Measurements from ENCODE around the gene PCSK5. TPM values are rescaled to one million over a fixed set of nuclear protein-coding genes. Genes with fewer than 3 reads are reported as not detected.

PCSK5 gene
- total RNA-seq, 2 donors from 2014 or later = 41.2 to 63.7 TPM

DNA sequence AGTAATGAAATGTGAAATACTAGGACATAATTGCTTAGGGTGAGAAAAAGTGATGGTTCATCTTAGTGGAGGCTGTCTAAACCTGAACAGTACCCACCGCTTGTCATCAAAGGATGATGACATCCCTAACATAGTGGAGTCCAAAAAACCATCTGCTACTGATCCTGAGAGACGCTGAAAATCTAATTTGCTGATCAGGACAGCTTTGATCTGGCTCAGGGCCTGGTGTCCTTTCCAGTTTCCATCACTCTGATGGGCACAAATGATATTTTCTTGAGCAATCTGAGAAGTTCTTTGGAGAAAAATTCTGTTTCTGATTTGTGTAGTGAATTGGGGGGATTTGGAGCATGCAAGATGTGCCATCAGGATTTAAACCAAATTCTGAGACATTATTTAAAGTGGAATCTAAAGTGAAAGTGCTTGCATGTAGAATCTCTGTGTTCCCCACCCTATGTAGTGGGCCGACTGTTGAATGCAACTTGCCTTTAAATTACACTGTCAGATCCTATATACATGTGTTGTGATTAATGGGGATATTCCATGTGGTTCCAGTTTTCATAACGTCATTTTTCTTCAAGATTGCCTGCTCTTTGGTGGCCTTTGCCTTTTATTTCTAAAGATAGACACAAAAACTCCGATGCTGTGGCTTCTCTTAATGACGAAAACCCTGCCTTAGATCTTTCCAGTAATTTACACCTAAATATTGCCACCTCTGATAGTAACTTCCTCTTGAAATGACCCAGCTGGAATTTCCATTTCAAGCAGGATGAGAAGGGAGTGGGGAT is 213.2 kb downstream of the PCSK5 start:
- H3K4me1 ChIP-seq (ENCODE audit: control insufficient read depth in 1 of 2, low read depth in 2 of 2) = peaks cover 48 to 76% of the 10 kb centered on the region in 2 donors
- H3K27me3 ChIP-seq (replicated peaks; ENCODE audit: insufficient read depth) = no peaks in the 10 kb centered on the region
- no peak for DNase-seq (ENCODE audit: low spot score)
- H3K9me3 ChIP-seq = no peaks in the 10 kb centered on the region
- peak overlapping the region; percentile 76 to 92 for H3K27ac ChIP-seq
- TF ChIP-seq, protein P1, sequence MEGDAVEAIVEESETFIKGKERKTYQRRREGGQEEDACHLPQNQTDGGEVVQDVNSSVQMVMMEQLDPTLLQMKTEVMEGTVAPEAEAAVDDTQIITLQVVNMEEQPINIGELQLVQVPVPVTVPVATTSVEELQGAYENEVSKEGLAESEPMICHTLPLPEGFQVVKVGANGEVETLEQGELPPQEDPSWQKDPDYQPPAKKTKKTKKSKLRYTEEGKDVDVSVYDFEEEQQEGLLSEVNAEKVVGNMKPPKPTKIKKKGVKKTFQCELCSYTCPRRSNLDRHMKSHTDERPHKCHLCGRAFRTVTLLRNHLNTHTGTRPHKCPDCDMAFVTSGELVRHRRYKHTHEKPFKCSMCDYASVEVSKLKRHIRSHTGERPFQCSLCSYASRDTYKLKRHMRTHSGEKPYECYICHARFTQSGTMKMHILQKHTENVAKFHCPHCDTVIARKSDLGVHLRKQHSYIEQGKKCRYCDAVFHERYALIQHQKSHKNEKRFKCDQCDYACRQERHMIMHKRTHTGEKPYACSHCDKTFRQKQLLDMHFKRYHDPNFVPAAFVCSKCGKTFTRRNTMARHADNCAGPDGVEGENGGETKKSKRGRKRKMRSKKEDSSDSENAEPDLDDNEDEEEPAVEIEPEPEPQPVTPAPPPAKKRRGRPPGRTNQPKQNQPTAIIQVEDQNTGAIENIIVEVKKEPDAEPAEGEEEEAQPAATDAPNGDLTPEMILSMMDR (IDR thresholded peaks at IDR 0.05) = no peak
- peak overlapping the region; percentile 29 for H3K4me3 ChIP-seq
- no peaks in the 10 kb centered on the region for H3K36me3 ChIP-seq
- ATAC-seq (ENCODE audit: insufficient number of reproducible peaks, low FRiP score, low read depth) = no peak

DNA sequence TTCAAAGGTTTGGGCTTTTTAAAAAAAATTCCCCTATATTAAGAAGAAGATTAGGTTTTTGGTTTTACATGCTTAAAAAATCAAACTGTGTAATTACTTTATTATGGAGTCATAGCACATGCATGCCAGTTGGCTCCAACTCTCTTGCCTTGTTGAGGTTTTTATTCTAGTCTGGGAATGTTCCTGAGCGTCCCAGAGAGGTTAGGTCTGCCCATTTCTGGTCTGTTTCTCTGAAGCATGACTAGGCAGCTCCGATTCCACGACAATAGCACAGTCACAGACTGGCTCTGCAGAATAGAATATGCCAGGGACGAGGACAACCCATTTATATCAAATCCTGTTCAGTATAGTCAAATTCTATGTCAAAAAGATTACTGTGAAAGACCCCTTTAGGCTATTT is 217.0 kb downstream of the PCSK5 start:
- TF ChIP-seq, protein P1 (IDR thresholded peaks at IDR 0.05) = no peak
- H3K27ac ChIP-seq = peak overlapping the region; percentile 87 to 92
- ATAC-seq (ENCODE audit: insufficient number of reproducible peaks, low FRiP score, low read depth) (peak; percentile 94), DNase-seq (ENCODE audit: low spot score) (peak; percentile 66)
- no peaks in the 10 kb centered on the region for H3K27me3 ChIP-seq (replicated peaks; ENCODE audit: insufficient read depth)
- no peaks in the 10 kb centered on the region for H3K9me3 ChIP-seq
- H3K36me3 ChIP-seq = no peaks in the 10 kb centered on the region
- peaks cover 55 to 96% of the 10 kb centered on the region in 2 donors for H3K4me1 ChIP-seq (ENCODE audit: control insufficient read depth in 1 of 2, low read depth in 2 of 2)
- H3K4me3 ChIP-seq = no peak overlapping the region

DNA sequence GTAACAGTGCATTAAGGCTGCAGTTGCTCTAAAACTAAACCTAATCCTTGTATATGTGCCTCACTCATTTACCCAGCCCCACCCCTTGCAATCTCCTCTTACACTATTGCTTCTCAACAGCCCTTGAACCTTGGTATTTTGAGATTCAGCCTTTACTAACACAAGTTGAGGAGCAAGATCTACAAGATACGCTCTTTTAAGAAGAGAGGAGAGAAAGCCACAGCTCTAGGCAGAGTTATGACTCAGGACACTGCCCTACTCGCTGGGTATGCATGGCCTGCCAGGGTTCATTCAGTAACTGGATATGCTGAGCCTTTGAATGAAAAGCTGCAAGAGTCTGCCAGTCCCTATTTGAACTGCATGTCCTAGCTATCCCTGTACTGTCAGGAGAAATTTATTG is 219.5 kb downstream of the PCSK5 start:
- TF ChIP-seq, protein P1 (IDR thresholded peaks at IDR 0.05) = no peak
- no peaks in the 10 kb centered on the region for H3K27me3 ChIP-seq (replicated peaks; ENCODE audit: insufficient read depth)
- H3K4me3 ChIP-seq = no peak overlapping the region
- no peaks in the 10 kb centered on the region for H3K9me3 ChIP-seq
- H3K36me3 ChIP-seq = no peaks in the 10 kb centered on the region
- peak; percentile 33 for DNase-seq (ENCODE audit: low spot score)
- peak overlapping the region; percentile 87 to 92 for H3K27ac ChIP-seq
- peak; percentile 41 for ATAC-seq (ENCODE audit: insufficient number of reproducible peaks, low FRiP score, low read depth)
- peaks cover 54 to 85% of the 10 kb centered on the region in 2 donors for H3K4me1 ChIP-seq (ENCODE audit: control insufficient read depth in 1 of 2, low read depth in 2 of 2)

DNA sequence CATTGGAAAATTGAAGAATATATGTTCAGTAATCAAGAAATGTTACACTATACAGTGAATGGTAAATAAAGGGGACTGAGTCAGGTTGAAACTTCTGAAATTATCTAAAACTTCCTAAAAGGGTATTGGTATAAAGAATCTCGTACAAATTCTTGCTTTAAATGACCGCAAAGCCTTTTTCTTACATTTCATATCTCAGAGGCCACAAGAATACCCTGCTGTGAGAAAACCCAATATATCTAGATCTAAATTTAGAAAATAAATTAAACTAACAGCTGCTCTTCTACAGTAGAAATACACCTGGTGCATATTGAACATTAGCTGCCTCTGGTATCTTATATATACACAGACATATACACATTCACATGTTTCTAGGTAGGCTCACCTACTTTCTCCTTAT is 221.7 kb downstream of the PCSK5 start:
- DNase-seq (ENCODE audit: low spot score) (no peak), ATAC-seq (ENCODE audit: insufficient number of reproducible peaks, low FRiP score, low read depth) (no peak)
- no peaks in the 10 kb centered on the region for H3K27me3 ChIP-seq (replicated peaks; ENCODE audit: insufficient read depth)
- H3K4me1 ChIP-seq (ENCODE audit: control insufficient read depth in 1 of 2, low read depth in 2 of 2) = peaks cover 60 to 82% of the 10 kb centered on the region in 2 donors
- H3K9me3 ChIP-seq = no peaks in the 10 kb centered on the region
- peak overlapping the region; percentile 49 to 92 for H3K27ac ChIP-seq
- H3K36me3 ChIP-seq = no peaks in the 10 kb centered on the region
- H3K4me3 ChIP-seq = no peak overlapping the region
- TF ChIP-seq, protein P1 (IDR thresholded peaks at IDR 0.05) = no peak

DNA sequence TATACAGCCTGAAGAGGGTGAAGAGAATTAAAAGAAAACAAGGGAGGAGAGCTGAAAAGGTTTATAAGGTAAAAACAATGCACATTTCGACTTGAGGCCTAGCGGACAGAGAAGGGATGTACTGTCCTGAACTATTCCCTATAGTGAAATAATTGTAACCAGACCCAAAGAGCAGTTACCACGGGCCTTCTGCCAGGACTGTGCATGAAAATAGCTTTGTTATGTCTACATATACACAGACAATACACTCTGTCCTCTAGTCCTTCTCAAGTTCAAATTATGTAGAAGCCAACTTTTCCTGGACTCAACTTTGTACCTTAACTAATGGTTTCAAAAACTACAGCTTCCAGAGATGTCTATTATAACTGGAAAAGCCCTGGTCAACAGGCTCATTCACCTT is 223.7 kb downstream of the PCSK5 start:
- H3K27ac ChIP-seq = peak overlapping the region; percentile 71 to 73
- DNase-seq (ENCODE audit: low spot score) = no peak

More for the DNA sequence above, 223.7 kb downstream of the PCSK5 start:
- Histone ChIP-seq H3K4me1 (ENCODE audit: control insufficient read depth in 1 of 2, low read depth in 2 of 2) (peaks cover 49 to 72% of the 10 kb centered on the region in 2 donors), H3K9me3 (no peaks in the 10 kb centered on the region), H3K36me3 (no peaks in the 10 kb centered on the region), H3K4me3 (no peak overlapping the region), H3K27me3 (replicated peaks; ENCODE audit: insufficient read depth) (no peaks in the 10 kb centered on the region)
- TF ChIP-seq, protein P1 (IDR thresholded peaks at IDR 0.05) = no peak
- no peak for ATAC-seq (ENCODE audit: insufficient number of reproducible peaks, low FRiP score, low read depth)

Measured in thoracic aorta (tissue), 2 donors.